Bronchial epithelial cell (primary cell): ENCODE results near the gene ACTA1. TPM values are rescaled to one million over a fixed set of nuclear protein-coding genes. Genes with fewer than 3 reads are reported as not detected.
"Not testable (repeated sequence)": the region's sequence is repeated elsewhere in the genome, so short reads cannot be mapped to it uniquely, and the experiment has no call there.

Experiments
- DNase-seq: peaks from one replicate; pipeline ENCODE4 v3.0.0-alpha.2; 2010; ENCODE audit warnings: low read depth
- FAIRE-seq: peaks from 2 replicates; lab custom pipeline; 2011; peaks lifted over from hg19 to GRCh38; lab: Jason Lieb, UNC
- H3K27me3 ChIP-seq: 2 replicates; pipeline ENCODE4 v1.5.1; 2011; ENCODE audit warnings: low read length; ENCODE audit not compliant: control insufficient read depth, insufficient read depth
- H3K36me3 ChIP-seq: 2 replicates; pipeline ENCODE4 v1.5.1; 2011; ENCODE audit warnings: low read length; ENCODE audit not compliant: control insufficient read depth, insufficient read depth
- H3K4me3 ChIP-seq: 2 replicates; pipeline ENCODE4 v1.5.1; 2011; ENCODE audit warnings: mild to moderate bottlenecking, low read depth, low read length, control low read depth
- CTCF ChIP-seq: IDR thresholded peaks from 2 replicates; pipeline ENCODE4 v1.5.1; 2011; ENCODE audit warnings: mild to moderate bottlenecking, moderate library complexity, low read length, control low read depth, inconsistent platforms; ENCODE audit not compliant: insufficient read depth, severe bottlenecking
- total RNA-seq: library from RNA; depleted of rRNA; stranded (reverse); fragments of >200 nt; gene quantifications from 2 replicates; pipeline ENCODE4 v1.2.1, GENCODE V29; 2014

ACTA1 gene
- total RNA-seq, 1 donor from 2014 or later, result not detected

GRCh38 chr1:229408458-229409037, 25.3 kb downstream of the ACTA1 start:
- H3K4me3 ChIP-seq, result no peak overlapping the region
- no peaks in the 10 kb centered on the region for H3K36me3 ChIP-seq
- H3K27me3 ChIP-seq, result peaks cover 36% of the 10 kb centered on the region
- DNase-seq (no peak), FAIRE-seq (no peak)
- TF ChIP-seq CTCF, result no peak

GRCh38 chr1:229407206-229408026, 26.5 kb downstream of the ACTA1 start:
- no peak for FAIRE-seq
- no peak for DNase-seq
- Histone ChIP-seq H3K36me3 (no peaks in the 10 kb centered on the region), H3K4me3 (no peak overlapping the region), H3K27me3 (peaks cover 39% of the 10 kb centered on the region)
- no peak for TF ChIP-seq CTCF

GRCh38 chr1:229406798-229407197, 27.1 kb downstream of the ACTA1 start:
- no peak for DNase-seq
- TF ChIP-seq CTCF, result no peak
- no peaks in the 10 kb centered on the region for H3K36me3 ChIP-seq
- H3K27me3 ChIP-seq, result peaks cover 35% of the 10 kb centered on the region
- FAIRE-seq, result no peak
- H3K4me3 ChIP-seq, result no peak overlapping the region

GRCh38 chr1:229403573-229403972, 30.3 kb downstream of the ACTA1 start:
- FAIRE-seq (no peak), DNase-seq (no peak)
- no peaks in the 10 kb centered on the region for H3K36me3 ChIP-seq
- peaks cover 21% of the 10 kb centered on the region for H3K27me3 ChIP-seq
- no peak overlapping the region for H3K4me3 ChIP-seq
- no peak for TF ChIP-seq CTCF

- no peak for TF ChIP-seq CTCF
- Histone ChIP-seq H3K27me3 (peaks cover 19% of the 10 kb centered on the region), H3K36me3 (no peaks in the 10 kb centered on the region), H3K4me3 (no peak overlapping the region)
- DNase-seq, result no peak
- FAIRE-seq, result no peak
Observed at GRCh38 chr1:229402993-229403392, 30.9 kb downstream of the ACTA1 start.

- not testable (repeated sequence) for DNase-seq, H3K36me3 ChIP-seq, FAIRE-seq, H3K4me3 ChIP-seq
- peaks cover 12% of the 10 kb centered on the region for H3K27me3 ChIP-seq
Observed at GRCh38 chr1:229402329-229402728, 31.6 kb downstream of the ACTA1 start.
